ENCODE measurements around the gene RIOX2.

The RIOX2 gene

GRCh38 chr3:97938444-97938843 is 33.8 kb downstream of the RIOX2 start:
- TF ChIP-seq CTCF (IDR thresholded peaks at IDR 0.05; ENCODE audit: low read depth, low read length, missing control alignments) = no peak

GRCh38 chr3:97937205-97937604 is 35.0 kb downstream of the RIOX2 start:
- DNase-seq (ENCODE audit: extremely low read depth, low read depth) = no peak
- no peak for TF ChIP-seq CTCF (IDR thresholded peaks at IDR 0.05; ENCODE audit: low read depth, low read length, missing control alignments)
- H3K4me3 ChIP-seq (replicated peaks; ENCODE audit: low read depth, low read length) = no peak overlapping the region

More at GRCh38 chr3:97938444-97938843, 33.8 kb downstream of the RIOX2 start:
- H3K4me3 ChIP-seq (replicated peaks; ENCODE audit: low read depth, low read length) = no peak overlapping the region
- DNase-seq (ENCODE audit: extremely low read depth, low read depth) = no peak

- DNase-seq (ENCODE audit: extremely low read depth, low read depth) = no peak
These were observed 36.4 kb downstream of the RIOX2 start for GRCh38 chr3:97935842-97936241.

GRCh38 chr3:97934980-97935695 is 37.1 kb downstream of the RIOX2 start:
- no peak overlapping the region for H3K4me3 ChIP-seq (replicated peaks; ENCODE audit: low read depth, low read length)
- DNase-seq (ENCODE audit: extremely low read depth, low read depth) = no peak
- no peak for TF ChIP-seq CTCF (IDR thresholded peaks at IDR 0.05; ENCODE audit: low read depth, low read length, missing control alignments)

More at GRCh38 chr3:97935842-97936241, 36.4 kb downstream of the RIOX2 start:
- H3K4me3 ChIP-seq (replicated peaks; ENCODE audit: low read depth, low read length) = no peak overlapping the region
- TF ChIP-seq CTCF (IDR thresholded peaks at IDR 0.05; ENCODE audit: low read depth, low read length, missing control alignments) = no peak

- TF ChIP-seq CTCF (IDR thresholded peaks at IDR 0.05; ENCODE audit: low read depth, low read length, missing control alignments) = no peak
- no peak for DNase-seq (ENCODE audit: extremely low read depth, low read depth)
- H3K4me3 ChIP-seq (replicated peaks; ENCODE audit: low read depth, low read length) = no peak overlapping the region
These were observed 39.8 kb downstream of the RIOX2 start for GRCh38 chr3:97932387-97932801.

GRCh38 chr3:97931218-97931617 is 41.0 kb downstream of the RIOX2 start:
- H3K4me3 ChIP-seq (replicated peaks; ENCODE audit: low read depth, low read length) = no peak overlapping the region
- no peak for TF ChIP-seq CTCF (IDR thresholded peaks at IDR 0.05; ENCODE audit: low read depth, low read length, missing control alignments)
- no peak for DNase-seq (ENCODE audit: extremely low read depth, low read depth)

- no peak for TF ChIP-seq CTCF (IDR thresholded peaks at IDR 0.05; ENCODE audit: low read depth, low read length, missing control alignments)
- H3K4me3 ChIP-seq (replicated peaks; ENCODE audit: low read depth, low read length) = no peak overlapping the region
- DNase-seq (ENCODE audit: extremely low read depth, low read depth) = no peak
These were observed 42.2 kb downstream of the RIOX2 start for GRCh38 chr3:97930018-97930417.
